ENCODE measurements around the gene MYO1D. TPM values are rescaled to one million over a fixed set of nuclear protein-coding genes. Genes with fewer than 3 reads are reported as not detected.

MYO1D gene
- total RNA-seq, 1 experiment from 2014 or later, result 206 TPM

DNA sequence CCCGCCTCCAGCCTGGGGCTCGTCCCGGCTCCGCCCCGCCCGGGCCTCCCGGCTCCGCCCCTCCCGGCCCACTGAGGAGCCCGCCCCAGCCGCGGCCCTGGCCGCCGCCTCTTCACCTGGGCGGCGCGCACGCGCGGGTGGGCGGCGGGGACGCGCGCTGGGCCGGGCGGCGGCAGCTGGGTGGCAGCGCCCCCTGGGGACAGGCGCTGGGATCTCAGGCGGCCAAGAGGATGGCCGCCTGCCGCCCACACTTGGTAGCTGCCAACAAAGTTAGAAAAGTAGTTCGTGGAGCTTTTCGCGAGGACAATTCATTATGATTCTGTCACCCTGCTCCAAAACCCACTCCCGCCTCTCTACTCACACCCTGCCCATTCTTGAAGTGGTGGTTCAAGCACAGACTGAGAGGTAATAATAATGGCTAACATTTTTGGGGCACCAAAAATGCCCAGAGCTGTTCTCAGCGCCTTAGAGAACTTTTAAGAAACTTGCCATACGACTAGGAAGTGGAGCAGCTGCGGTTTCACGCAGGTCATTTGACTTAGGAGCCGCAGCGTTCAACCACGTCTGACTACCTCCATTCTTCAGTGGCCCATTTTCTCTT, 340 bp upstream of the MYO1D start:
- BruUV-seq (replicated peaks), result no TSS peak
- Mint-ChIP-seq H3K27ac (ENCODE audit: unreplicated experiment) (peak overlapping the region; percentile 68), H3K27me3 (ENCODE audit: insufficient read depth, unreplicated experiment) (no peaks in the 10 kb centered on the region)

DNA sequence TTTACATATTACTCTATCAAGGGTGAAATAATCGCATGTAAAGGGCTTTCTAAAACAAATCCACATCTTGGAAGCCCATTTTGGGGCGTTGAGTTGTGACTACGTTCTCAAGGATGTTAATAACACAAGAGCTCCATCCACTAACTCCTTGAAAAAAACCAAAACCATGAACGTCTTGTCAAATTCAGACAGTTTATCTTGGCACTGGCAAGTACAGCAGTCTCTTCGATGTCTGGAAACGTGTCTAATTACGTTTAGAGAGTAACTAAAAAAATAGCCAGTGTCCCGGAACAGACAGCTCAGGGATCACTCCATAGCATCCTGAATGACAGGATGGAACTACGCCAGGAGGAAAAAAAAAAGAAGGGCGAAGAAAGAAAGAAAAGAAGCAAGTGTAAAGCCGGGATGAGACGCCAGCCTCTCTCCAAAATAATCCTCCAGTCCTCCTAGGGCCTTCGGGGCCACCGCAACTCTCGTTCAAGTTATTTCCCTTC, 954 bp downstream of the MYO1D start:
- BruUV-seq (replicated peaks), result TSS peak; percentile 50
- H3K36me3 Mint-ChIP-seq (ENCODE audit: insufficient read depth, unreplicated experiment), result peaks cover 35% of the 10 kb centered on the region
- H3K27me3 ChIP-seq (replicated peaks; ENCODE audit: control insufficient read depth, insufficient read depth, low read length), result no peaks in the 10 kb centered on the region
- peak overlapping the region; percentile 85 for H3K27ac Mint-ChIP-seq (ENCODE audit: unreplicated experiment)
- peaks cover 32% of the 10 kb centered on the region for H3K4me1 Mint-ChIP-seq (ENCODE audit: low read depth, unreplicated experiment)
- no peak for DNase-seq
- CTCF ChIA-PET, result interaction anchor here (0.6 to 3.8 kb wide), 21 partner anchors 9 to 895 kb away, joined by 3 to 80 read pairs (median 6); no protein-coding TSS in a partner anchor
- TF ChIP-seq, protein P1, sequence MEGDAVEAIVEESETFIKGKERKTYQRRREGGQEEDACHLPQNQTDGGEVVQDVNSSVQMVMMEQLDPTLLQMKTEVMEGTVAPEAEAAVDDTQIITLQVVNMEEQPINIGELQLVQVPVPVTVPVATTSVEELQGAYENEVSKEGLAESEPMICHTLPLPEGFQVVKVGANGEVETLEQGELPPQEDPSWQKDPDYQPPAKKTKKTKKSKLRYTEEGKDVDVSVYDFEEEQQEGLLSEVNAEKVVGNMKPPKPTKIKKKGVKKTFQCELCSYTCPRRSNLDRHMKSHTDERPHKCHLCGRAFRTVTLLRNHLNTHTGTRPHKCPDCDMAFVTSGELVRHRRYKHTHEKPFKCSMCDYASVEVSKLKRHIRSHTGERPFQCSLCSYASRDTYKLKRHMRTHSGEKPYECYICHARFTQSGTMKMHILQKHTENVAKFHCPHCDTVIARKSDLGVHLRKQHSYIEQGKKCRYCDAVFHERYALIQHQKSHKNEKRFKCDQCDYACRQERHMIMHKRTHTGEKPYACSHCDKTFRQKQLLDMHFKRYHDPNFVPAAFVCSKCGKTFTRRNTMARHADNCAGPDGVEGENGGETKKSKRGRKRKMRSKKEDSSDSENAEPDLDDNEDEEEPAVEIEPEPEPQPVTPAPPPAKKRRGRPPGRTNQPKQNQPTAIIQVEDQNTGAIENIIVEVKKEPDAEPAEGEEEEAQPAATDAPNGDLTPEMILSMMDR (IDR thresholded peaks at IDR 0.05; ENCODE audit: insufficient read depth in 1 of 2, low read depth in 1 of 2, low read length in 1 of 2, severe bottlenecking in 1 of 2, unreplicated experiment in 1 of 2), result no peak
- H3K9me3 ChIP-seq, result no peaks in the 10 kb centered on the region
- H3K4me3 Mint-ChIP-seq (ENCODE audit: unreplicated experiment), result peak overlapping the region; percentile 94
- peak overlapping the region; percentile 94 for H3K4me3 ChIP-seq (ENCODE audit: low read depth, low read length)
- H3K9me3 Mint-ChIP-seq (ENCODE audit: unreplicated experiment), result no peaks in the 10 kb centered on the region
- H3K27me3 Mint-ChIP-seq (ENCODE audit: insufficient read depth, unreplicated experiment), result no peaks in the 10 kb centered on the region
- POLR2A ChIA-PET, result interaction anchor here (0.5 to 2.3 kb wide), 5 partner anchors 14 to 390 kb away, joined by 5 to 7 read pairs (median 5); no protein-coding TSS in a partner anchor
- H3K36me3 ChIP-seq (ENCODE audit: control insufficient read depth, insufficient read depth, low read length), result 0 out of 2 replicates have a peak, but pooled peaks cover 3% of the 10 kb centered on the region
- H3K4me1 ChIP-seq, result peaks cover 22% of the 10 kb centered on the region
- intact Hi-C loops (cut with micrococcal nuclease; ENCODE audit: unreplicated experiment), result loop anchor here (5.0 kb wide), 1 partner anchor 51 kb away; the partner anchor contains the start of gene TMEM98

More for the DNA sequence above, 340 bp upstream of the MYO1D start:
- H3K4me1 ChIP-seq, result peaks cover 22% of the 10 kb centered on the region
- intact Hi-C loops (cut with micrococcal nuclease; ENCODE audit: unreplicated experiment), result loop anchor here (1.0 to 5.0 kb wide), 6 partner anchors 22 to 121 kb away; partner anchors contain the start of gene TMEM98
- peak overlapping the region; percentile 94 for H3K4me3 Mint-ChIP-seq (ENCODE audit: unreplicated experiment)
- no peaks in the 10 kb centered on the region for H3K9me3 ChIP-seq
- H3K9me3 Mint-ChIP-seq (ENCODE audit: unreplicated experiment), result no peaks in the 10 kb centered on the region
- CTCF ChIA-PET, result interaction anchor here (0.5 to 3.8 kb wide), 38 partner anchors 9 to 912 kb away, joined by 3 to 80 read pairs (median 5); partner anchors contain the start of gene CDK5R1
- peak overlapping the region; percentile 94 for H3K4me3 ChIP-seq (ENCODE audit: low read depth, low read length)
- H3K27me3 ChIP-seq (replicated peaks; ENCODE audit: control insufficient read depth, insufficient read depth, low read length), result no peaks in the 10 kb centered on the region
- peaks cover 23% of the 10 kb centered on the region for H3K4me1 Mint-ChIP-seq (ENCODE audit: low read depth, unreplicated experiment)
- H3K36me3 ChIP-seq (ENCODE audit: control insufficient read depth, insufficient read depth, low read length), result 0 out of 2 replicates have a peak, but pooled peaks cover 3% of the 10 kb centered on the region
- TF ChIP-seq, protein P1 (IDR thresholded peaks at IDR 0.05; ENCODE audit: insufficient read depth in 1 of 2, low read depth in 1 of 2, low read length in 1 of 2, severe bottlenecking in 1 of 2, unreplicated experiment in 1 of 2), result peak; percentile 97
- POLR2A ChIA-PET, result interaction anchor here (0.6 to 2.3 kb wide), 9 partner anchors 9 to 108 kb away, joined by 3 to 6 read pairs (median 3); no protein-coding TSS in a partner anchor
- DNase-seq, result peak; percentile 91 to 98
- H3K36me3 Mint-ChIP-seq (ENCODE audit: insufficient read depth, unreplicated experiment), result peaks cover 25% of the 10 kb centered on the region

DNA sequence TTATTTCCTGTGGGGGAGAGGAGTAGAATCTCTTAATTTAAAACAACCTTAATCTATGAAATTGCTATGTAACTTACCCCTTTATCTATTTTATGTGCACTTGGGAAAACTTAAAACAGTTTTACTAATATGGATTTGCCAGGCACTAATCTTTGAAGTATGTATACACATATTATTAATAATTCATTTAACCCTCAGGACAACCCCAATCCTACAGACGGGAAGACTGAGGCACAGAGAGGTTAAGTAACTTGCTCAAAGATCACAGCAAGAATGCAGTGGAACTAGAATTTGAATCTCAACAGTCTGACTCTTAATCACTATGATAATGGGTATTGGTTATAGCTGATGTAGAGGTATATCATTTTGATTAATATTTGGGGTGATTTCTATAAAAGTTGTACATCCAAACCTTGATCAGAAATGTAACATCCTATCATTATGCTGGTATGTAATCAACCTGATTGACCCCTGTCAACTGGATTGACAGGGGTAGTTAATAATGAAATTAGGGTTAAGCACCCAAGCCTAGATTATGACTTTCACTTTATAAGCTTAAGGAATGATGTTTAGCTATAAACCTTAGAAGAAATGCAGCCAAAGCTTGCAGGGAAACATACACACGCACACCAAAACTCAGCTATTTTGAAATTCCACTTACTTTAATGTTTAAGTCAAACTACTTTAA, 1.6 kb downstream of the MYO1D start:
- Mint-ChIP-seq H3K4me1 (ENCODE audit: low read depth, unreplicated experiment) (peaks cover 37% of the 10 kb centered on the region), H3K9me3 (ENCODE audit: unreplicated experiment) (no peaks in the 10 kb centered on the region), H3K27ac (ENCODE audit: unreplicated experiment) (peak overlapping the region; percentile 85), H3K27me3 (ENCODE audit: insufficient read depth, unreplicated experiment) (no peaks in the 10 kb centered on the region), H3K36me3 (ENCODE audit: insufficient read depth, unreplicated experiment) (peaks cover 40% of the 10 kb centered on the region), H3K4me3 (ENCODE audit: unreplicated experiment) (peak overlapping the region; percentile 94)
- intact Hi-C loops (cut with micrococcal nuclease; ENCODE audit: unreplicated experiment), result loop anchor here (5.0 kb wide), 1 partner anchor 52 kb away; the partner anchor contains the start of gene TMEM98
- TF ChIP-seq, protein P1 (IDR thresholded peaks at IDR 0.05; ENCODE audit: insufficient read depth in 1 of 2, low read depth in 1 of 2, low read length in 1 of 2, severe bottlenecking in 1 of 2, unreplicated experiment in 1 of 2), result no peak
- no peak for DNase-seq
- Histone ChIP-seq H3K9me3 (no peaks in the 10 kb centered on the region), H3K36me3 (ENCODE audit: control insufficient read depth, insufficient read depth, low read length) (0 out of 2 replicates have a peak, but pooled peaks cover 3% of the 10 kb centered on the region), H3K4me3 (ENCODE audit: low read depth, low read length) (peak overlapping the region; percentile 94), H3K4me1 (peaks cover 22% of the 10 kb centered on the region), H3K27me3 (replicated peaks; ENCODE audit: control insufficient read depth, insufficient read depth, low read length) (no peaks in the 10 kb centered on the region)
- BruUV-seq (replicated peaks), result no TSS peak
- ChIA-PET CTCF (interaction anchor here (0.6 to 3.8 kb wide), 12 partner anchors 15 to 165 kb away, joined by 3 to 80 read pairs (median 9); no protein-coding TSS in a partner anchor), POLR2A (interaction anchor here (2.3 kb wide), 1 partner anchor 92 kb away, joined by 5 read pairs; no protein-coding TSS in a partner anchor)
